Renal pelvis (tissue), 12 donors: ENCODE data around the gene ALDH3B1. TPM values are rescaled to one million over a fixed set of nuclear protein-coding genes. Genes with fewer than 3 reads are reported as not detected.
"Not testable (repeated sequence)": the region's sequence is repeated elsewhere in the genome, so short reads cannot be mapped to it uniquely, and the experiment has no call there.

ENCODE experiments used
- DNase-seq: peaks from one replicate; pipeline ENCODE4 v3.0.0-alpha.2; 2013
- long read RNA-seq, 16 experiments: transcript quantifications; one replicate each; lab custom pipeline, GENCODE V29; 2026
- polyA plus RNA-seq, 3 donors: library from polyadenylated mRNA; unstranded; fragments of 120-200 nt; gene quantifications; one replicate each; pipeline ENCODE4 v1.2.1, GENCODE V29; 2013; ENCODE audit not compliant: insufficient read length in 3 of 3

Gene ALDH3B1
- polyA plus RNA-seq = 1 to 10 TPM; 2.3 to 4.7 (median 3.6) TPM
- long read RNA-seq, donor 1 = 0 reads
- long read RNA-seq, donor 2, partial matches to known transcripts = 0 of 1 reads
- long read RNA-seq, donor 2, other reads (novel, unspliced or antisense) = 0 of 1 reads
- long read RNA-seq, donor 3 = 0 reads
- long read RNA-seq, donor 4 = 0 reads
- long read RNA-seq, donor 5, partial matches to known transcripts = 0 of 1 reads
- long read RNA-seq, donor 5, other reads (novel, unspliced or antisense) = 0 of 1 reads
- long read RNA-seq, donor 6 = 0 reads
- long read RNA-seq, donor 7 = 0 reads
- long read RNA-seq, donor 8 = 0 reads
- long read RNA-seq, donor 9, partial matches to known transcripts = 0 of 1 reads
- long read RNA-seq, donor 9, other reads (novel, unspliced or antisense) = 0 of 1 reads
- long read RNA-seq, donor 10 = 0 reads
- long read RNA-seq, donor 11 = 0 reads
- long read RNA-seq, donor 12, partial matches to known transcripts = 0 of 1 reads
- long read RNA-seq, donor 12, other reads (novel, unspliced or antisense) = 0 of 1 reads
- long read RNA-seq, donor 13, partial matches to known transcripts = 0 of 1 reads
- long read RNA-seq, donor 13, other reads (novel, unspliced or antisense) = 0 of 1 reads
- long read RNA-seq, donor 14 = 0 reads
- long read RNA-seq, donor 15, partial matches to known transcripts = 0 of 2 reads
- long read RNA-seq, donor 15, other reads (novel, unspliced or antisense) = 0 of 2 reads
- long read RNA-seq, donor 16, partial matches to known transcripts = 0 of 1 reads
- long read RNA-seq, donor 16, other reads (novel, unspliced or antisense) = 0 of 1 reads

- DNase-seq = no peak
These were observed at the start of gene ALDH3B1 for GRCh38 chr11:68010090-68011041. Gene ALDH3B1, plus strand, starts transcription at chr11:68010327. Its CDS starts 4,971 bp downstream, at chr11:68015298.

GRCh38 chr11:67963217-67963616, 46.9 kb upstream of the ALDH3B1 start:
- not testable (repeated sequence) for DNase-seq

- DNase-seq = not testable (repeated sequence)
These were observed 46.2 kb upstream of the ALDH3B1 start for GRCh38 chr11:67963879-67964278.

GRCh38 chr11:67964746-67965145, 45.4 kb upstream of the ALDH3B1 start:
- not testable (repeated sequence) for DNase-seq

GRCh38 chr11:67965830-67966348, 44.2 kb upstream of the ALDH3B1 start:
- not testable (repeated sequence) for DNase-seq

GRCh38 chr11:67974746-67975145, 35.4 kb upstream of the ALDH3B1 start:
- not testable (repeated sequence) for DNase-seq

- DNase-seq = not testable (repeated sequence)
These were observed 31.2 kb upstream of the ALDH3B1 start for GRCh38 chr11:67978766-67979418.

- DNase-seq = not testable (repeated sequence)
These were observed 28.9 kb upstream of the ALDH3B1 start for GRCh38 chr11:67981226-67981625.

GRCh38 chr11:67982255-67982857, 27.8 kb upstream of the ALDH3B1 start:
- DNase-seq = not testable (repeated sequence)

GRCh38 chr11:67983951-67984350, 26.2 kb upstream of the ALDH3B1 start:
- no peak for DNase-seq

- not testable (repeated sequence) for DNase-seq
These were observed 24.8 kb upstream of the ALDH3B1 start for GRCh38 chr11:67985302-67985701.

- DNase-seq = not testable (repeated sequence)
These were observed 19.4 kb upstream of the ALDH3B1 start for GRCh38 chr11:67990546-67991346.

- not testable (repeated sequence) for DNase-seq
These were observed 18.6 kb upstream of the ALDH3B1 start for GRCh38 chr11:67991347-67992121.

GRCh38 chr11:67993821-67994220, 16.3 kb upstream of the ALDH3B1 start:
- DNase-seq = not testable (repeated sequence)

GRCh38 chr11:67994387-67994786, 15.7 kb upstream of the ALDH3B1 start:
- DNase-seq = not testable (repeated sequence)

GRCh38 chr11:67995129-67995528, 15.0 kb upstream of the ALDH3B1 start:
- DNase-seq = not testable (repeated sequence)

- not testable (repeated sequence) for DNase-seq
These were observed 14.5 kb upstream of the ALDH3B1 start for GRCh38 chr11:67995579-67995978.

GRCh38 chr11:67996051-67996450, 14.1 kb upstream of the ALDH3B1 start:
- no peak for DNase-seq
